Smooth muscle cell (in vitro differentiated cells): ENCODE measurements around the gene SPOCK1. TPM values are rescaled to one million over a fixed set of nuclear protein-coding genes. Genes with fewer than 3 reads are reported as not detected.

Experiments
- DNase-seq: peaks from one replicate; lab custom pipeline; 2025; ENCODE audit not compliant: unreplicated experiment; lab: John Stamatoyannopoulos, UW
- H2AFZ ChIP-seq: fragments of 200-600 bp; sonication (generic); 2 replicates; pipeline ENCODE4 v1.6.0; 2016; ENCODE audit warnings: antibody characterized with exemption, low read depth, mild to moderate bottlenecking
- H3F3A ChIP-seq: fragments of 200-600 bp; sonication (generic); 2 replicates; pipeline ENCODE4 v1.6.0; 2017; ENCODE audit warnings: antibody characterized with exemption, low read depth
- H3K27ac ChIP-seq: fragments of 200-600 bp; sonication (generic); 2 replicates; pipeline ENCODE4 v1.5.1; 2016; ENCODE audit warnings: low read depth, mild to moderate bottlenecking
- H3K27me3 ChIP-seq: fragments of 200-600 bp; sonication (generic); 2 replicates; pipeline ENCODE4 v1.6.1; 2016; ENCODE audit warnings: low read depth, mild to moderate bottlenecking
- H3K36me3 ChIP-seq: fragments of 200-600 bp; sonication (generic); 2 replicates; pipeline ENCODE4 v1.5.1; 2016; ENCODE audit warnings: low read depth
- H3K4me1 ChIP-seq: fragments of 200-600 bp; sonication (generic); 2 replicates; pipeline ENCODE4 v1.5.1; 2016; ENCODE audit warnings: low read depth
- H3K4me2 ChIP-seq: fragments of 200-600 bp; sonication (generic); 2 replicates; pipeline ENCODE4 v1.6.0; 2016; ENCODE audit warnings: mild to moderate bottlenecking
- H3K4me3 ChIP-seq: fragments of 200-600 bp; sonication (generic); 2 replicates; pipeline ENCODE4 v1.5.1; 2016; ENCODE audit warnings: mild to moderate bottlenecking
- H3K79me2 ChIP-seq: fragments of 200-600 bp; sonication (generic); 2 replicates; pipeline ENCODE4 v1.6.0; 2016; ENCODE audit warnings: low read depth, mild to moderate bottlenecking
- H3K9ac ChIP-seq: fragments of 200-600 bp; sonication (generic); 2 replicates; pipeline ENCODE4 v1.6.0; 2016; ENCODE audit warnings: low read depth
- H3K9me3 ChIP-seq: fragments of 200-600 bp; sonication (generic); replicated peaks from 2 replicates; pipeline ENCODE4 v1.5.1; 2016; ENCODE audit warnings: low read depth
- H4K20me1 ChIP-seq: fragments of 200-600 bp; sonication (generic); 2 replicates; pipeline ENCODE4 v1.6.0; 2016; ENCODE audit warnings: low read depth
- CTCF ChIP-seq: fragments of 200-600 bp; sonication (generic); IDR thresholded peaks from 2 replicates; pipeline ENCODE4 v1.5.1; 2017; ENCODE audit warnings: borderline replicate concordance, mild to moderate bottlenecking, antibody characterized with exemption; ENCODE audit not compliant: insufficient read depth, poor library complexity, severe bottlenecking
- WGBS: methylation state at CpG from one replicate; pipeline ENCODE4 v1.1.7; 2016; ENCODE audit warnings: low lambda C conversion rate; 5-methylcytosine and 5-hydroxymethylcytosine counted together
- polyA plus RNA-seq: library from polyadenylated mRNA; unstranded; fragments of >200 nt; fragmentation: Nextera tagmentation; extraction: Ambion mirVana; gene quantifications from 2 replicates; pipeline ENCODE4 v1.2.1, GENCODE V29; 2016
- total RNA-seq: library from RNA; depleted of rRNA; stranded (reverse); fragments of >200 nt; gene quantifications from 2 replicates; pipeline ENCODE4 v1.2.3, GENCODE V29; 2014

Gene SPOCK1
- total and polyA plus RNA-seq, 2 experiments from 2014 or later: 56.2 to 80.0 TPM

- DNase-seq: no peak
- no peak for TF ChIP-seq CTCF
- H4K20me1 ChIP-seq: no peaks in the 10 kb centered on the region
- no peak overlapping the region for H3K4me2 ChIP-seq
- H3K4me1 ChIP-seq: no peaks in the 10 kb centered on the region
- H3K4me3 ChIP-seq: no peak overlapping the region
- H3K27me3 ChIP-seq: peaks cover 5% of the 10 kb centered on the region
- H3K9ac ChIP-seq: no peak overlapping the region
- no peak overlapping the region for H3K27ac ChIP-seq
- no peaks in the 10 kb centered on the region for H3K9me3 ChIP-seq
- no peaks in the 10 kb centered on the region for H3K79me2 ChIP-seq
- H3F3A ChIP-seq: no peaks in the 10 kb centered on the region
- H2AFZ ChIP-seq: no peak overlapping the region
- H3K36me3 ChIP-seq: no peaks in the 10 kb centered on the region
Measured at GRCh38 chr5:137531266-137531665, 32.1 kb upstream of the SPOCK1 start.

GRCh38 chr5:137521246-137521645, 22.1 kb upstream of the SPOCK1 start:
- H3K9me3 ChIP-seq: no peaks in the 10 kb centered on the region
- no peaks in the 10 kb centered on the region for H3K36me3 ChIP-seq
- H3K4me2 ChIP-seq: no peak overlapping the region
- no peak for DNase-seq
- TF ChIP-seq CTCF: no peak
- no peaks in the 10 kb centered on the region for H3F3A ChIP-seq
- H3K27me3 ChIP-seq: peaks cover 17% of the 10 kb centered on the region
- no peak overlapping the region for H3K9ac ChIP-seq
- H3K4me3 ChIP-seq: no peak overlapping the region
- H3K79me2 ChIP-seq: no peaks in the 10 kb centered on the region
- WGBS: 74% methylated on average over 3 of the region's 3 CpGs
- H2AFZ ChIP-seq: no peak overlapping the region
- no peaks in the 10 kb centered on the region for H4K20me1 ChIP-seq
- no peak overlapping the region for H3K27ac ChIP-seq
- H3K4me1 ChIP-seq: no peaks in the 10 kb centered on the region

GRCh38 chr5:137516961-137517360, 17.8 kb upstream of the SPOCK1 start:
- no peaks in the 10 kb centered on the region for H3K9me3 ChIP-seq
- DNase-seq: no peak
- no peak overlapping the region for H3K27ac ChIP-seq
- H3K27me3 ChIP-seq: peaks cover 44% of the 10 kb centered on the region
- H3F3A ChIP-seq: no peaks in the 10 kb centered on the region
- H2AFZ ChIP-seq: no peak overlapping the region
- TF ChIP-seq CTCF: no peak
- H3K4me1 ChIP-seq: no peaks in the 10 kb centered on the region
- H3K9ac ChIP-seq: no peak overlapping the region
- no peak overlapping the region for H3K4me3 ChIP-seq
- no peaks in the 10 kb centered on the region for H3K36me3 ChIP-seq
- H3K79me2 ChIP-seq: no peaks in the 10 kb centered on the region
- WGBS: 88% methylated on average over 5 of the region's 5 CpGs
- no peak overlapping the region for H3K4me2 ChIP-seq
- H4K20me1 ChIP-seq: no peaks in the 10 kb centered on the region

GRCh38 chr5:137516251-137516797, 17.2 kb upstream of the SPOCK1 start:
- H4K20me1 ChIP-seq: no peaks in the 10 kb centered on the region
- no peak for TF ChIP-seq CTCF
- H3K4me2 ChIP-seq: no peak overlapping the region
- H3F3A ChIP-seq: no peaks in the 10 kb centered on the region
- no peaks in the 10 kb centered on the region for H3K9me3 ChIP-seq
- H3K27ac ChIP-seq: no peak overlapping the region
- DNase-seq: no peak
- H3K4me3 ChIP-seq: no peak overlapping the region
- 45% methylated on average over 7 of the region's 7 CpGs for WGBS
- peaks cover 48% of the 10 kb centered on the region for H3K27me3 ChIP-seq
- H3K79me2 ChIP-seq: no peaks in the 10 kb centered on the region
- no peaks in the 10 kb centered on the region for H3K4me1 ChIP-seq
- H3K9ac ChIP-seq: no peak overlapping the region
- no peak overlapping the region for H2AFZ ChIP-seq
- no peaks in the 10 kb centered on the region for H3K36me3 ChIP-seq
